Left hindlimb (tissue), 1 donor: ENCODE results near the gene ARHGAP26.
"Not testable (repeated sequence)": the region's sequence is repeated elsewhere in the genome, so short reads cannot be mapped to it uniquely, and the experiment has no call there.

Source experiments
- DNase-seq: peaks from one replicate; pipeline ENCODE4 v3.0.0-alpha.2; 2018

The ARHGAP26 gene

DNA sequence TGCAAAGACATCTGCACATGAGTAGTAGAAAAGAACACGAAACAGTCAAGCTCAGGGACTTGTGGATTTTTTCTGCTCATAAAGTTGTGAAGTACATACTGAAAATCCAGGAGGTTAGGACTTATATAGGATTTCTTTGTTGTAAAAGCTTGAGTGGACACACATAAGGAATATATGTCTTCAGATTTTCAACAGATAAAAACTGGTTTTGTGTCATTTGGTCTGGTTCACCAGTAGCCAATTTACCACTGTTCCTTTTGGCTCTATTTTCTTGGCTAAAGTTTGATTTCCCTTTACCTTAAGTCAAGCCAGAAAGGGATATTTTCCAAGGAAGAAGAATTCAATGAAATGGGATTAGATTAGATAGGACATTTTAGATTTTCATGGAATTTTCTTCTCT, 429.0 kb downstream of the ARHGAP26 start:
- DNase-seq: no peak

DNA sequence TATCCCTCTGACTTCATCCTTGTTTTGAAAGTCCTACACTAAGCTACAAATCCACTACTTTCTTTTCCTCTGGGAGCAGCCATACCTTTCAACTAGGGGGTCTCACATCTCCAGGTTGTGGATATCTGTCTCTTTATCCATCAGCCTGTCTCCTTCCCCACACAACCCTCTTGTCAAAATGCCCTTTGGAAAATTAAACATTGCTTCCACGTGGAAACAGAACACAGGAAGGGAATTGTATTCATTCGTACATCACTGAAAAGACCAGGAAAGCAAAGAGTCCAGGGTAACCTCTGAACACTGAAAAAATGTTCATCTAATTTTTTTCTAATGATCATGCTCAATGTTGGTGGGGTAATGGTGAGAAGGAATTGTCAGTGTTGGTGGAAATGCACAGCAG, 429.7 kb downstream of the ARHGAP26 start:
- no peak for DNase-seq

DNA sequence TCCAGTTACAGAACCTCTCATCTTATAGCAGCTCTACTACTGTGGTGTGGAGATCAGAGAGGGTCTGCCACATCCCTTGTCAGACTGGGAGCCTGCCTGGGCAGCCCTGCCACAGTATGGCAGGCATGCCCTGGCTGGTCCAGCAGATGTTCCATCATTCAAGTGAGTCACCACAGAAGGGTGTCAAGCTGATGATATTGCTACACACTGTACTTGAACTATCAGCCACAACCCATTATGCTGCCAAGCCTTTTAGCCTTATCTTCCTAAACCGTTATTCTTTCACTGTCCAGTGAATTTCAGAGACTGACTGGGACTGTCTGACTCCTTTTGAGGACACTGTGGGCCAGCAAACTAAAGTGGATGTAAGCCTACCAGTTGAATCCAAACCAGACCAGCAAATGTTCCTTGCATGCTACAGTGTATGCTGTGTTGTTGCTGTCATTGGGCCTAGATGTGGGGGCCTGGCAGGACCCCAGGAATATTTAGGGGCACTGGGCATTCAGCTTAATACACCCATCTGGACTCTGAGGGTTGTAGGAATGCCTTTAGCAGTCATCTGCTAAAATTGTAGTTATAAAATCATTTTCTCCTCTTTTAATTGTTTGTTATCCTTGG, 430.7 kb downstream of the ARHGAP26 start:
- no peak for DNase-seq

- DNase-seq: no peak
Measured at GRCh38 chr5:143201589-143201988, 431.4 kb downstream of the ARHGAP26 start.

- not testable (repeated sequence) for DNase-seq
Measured at GRCh38 chr5:143203301-143203956, 433.3 kb downstream of the ARHGAP26 start.

- DNase-seq: no peak
Measured at GRCh38 chr5:143204474-143205246, 434.5 kb downstream of the ARHGAP26 start.

GRCh38 chr5:143205386-143205785, 435.2 kb downstream of the ARHGAP26 start:
- no peak for DNase-seq

GRCh38 chr5:143205883-143206195, 435.7 kb downstream of the ARHGAP26 start:
- no peak for DNase-seq

DNA sequence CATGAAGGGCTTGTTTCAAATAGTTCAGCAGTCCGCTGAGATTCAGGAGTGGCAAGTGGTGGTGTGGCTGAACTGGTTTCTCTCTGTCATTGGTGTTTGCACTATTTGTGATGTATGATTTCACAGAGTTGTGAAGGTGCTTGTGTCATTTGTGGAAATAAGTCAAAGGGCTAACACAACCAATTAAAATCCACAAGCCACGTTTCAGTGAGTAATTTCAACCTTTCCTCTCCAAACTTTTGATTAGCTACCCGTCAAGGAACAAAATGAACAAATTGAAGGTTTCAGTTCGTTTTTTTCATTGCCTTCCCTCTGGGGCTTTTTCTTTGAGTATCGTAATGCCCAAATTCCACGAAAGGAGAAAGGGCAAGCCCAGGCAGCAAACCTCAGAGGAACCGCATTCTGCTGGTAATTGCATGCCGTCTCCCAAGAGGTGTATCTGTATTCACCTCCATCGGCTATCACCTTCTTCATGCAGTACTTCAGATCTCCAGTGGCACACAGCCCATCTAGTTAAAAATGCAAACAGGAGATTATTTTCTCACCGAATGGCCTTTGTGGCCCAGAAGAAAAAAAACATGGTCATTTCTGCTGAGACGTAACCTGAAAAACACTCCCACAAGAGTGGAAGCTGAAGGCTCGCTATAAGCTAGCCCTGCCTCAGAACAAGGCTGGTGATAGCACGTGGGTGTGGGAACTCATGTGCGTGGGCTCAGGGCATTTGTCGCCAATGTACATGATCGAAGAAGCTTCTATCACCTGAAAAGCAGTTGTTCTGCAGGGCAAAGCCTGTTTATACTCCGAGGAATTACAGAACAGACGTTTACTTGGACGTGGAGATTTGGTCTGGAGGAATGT, 436.2 kb downstream of the ARHGAP26 start:
- no peak for DNase-seq

DNA sequence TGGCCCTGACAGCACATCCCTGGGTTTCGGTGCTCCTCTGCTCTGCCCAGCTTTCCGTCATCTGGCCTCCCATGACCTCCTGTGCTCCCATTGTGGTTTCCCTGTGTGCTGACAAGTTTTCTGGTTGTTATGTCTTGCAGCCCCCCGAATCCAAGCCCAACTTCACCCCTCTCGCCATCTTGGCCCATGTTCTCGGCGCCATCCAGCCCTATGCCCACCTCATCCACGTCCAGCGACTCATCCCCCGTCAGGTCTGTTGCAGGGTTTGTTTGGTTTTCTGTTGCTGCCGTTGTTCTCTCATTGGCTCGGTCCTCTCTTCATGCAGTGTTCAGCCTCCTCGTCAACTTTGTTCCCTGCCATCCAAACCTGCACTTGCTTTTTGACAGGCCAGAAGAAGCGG, 436.9 kb downstream of the ARHGAP26 start:
- no peak for DNase-seq

DNA sequence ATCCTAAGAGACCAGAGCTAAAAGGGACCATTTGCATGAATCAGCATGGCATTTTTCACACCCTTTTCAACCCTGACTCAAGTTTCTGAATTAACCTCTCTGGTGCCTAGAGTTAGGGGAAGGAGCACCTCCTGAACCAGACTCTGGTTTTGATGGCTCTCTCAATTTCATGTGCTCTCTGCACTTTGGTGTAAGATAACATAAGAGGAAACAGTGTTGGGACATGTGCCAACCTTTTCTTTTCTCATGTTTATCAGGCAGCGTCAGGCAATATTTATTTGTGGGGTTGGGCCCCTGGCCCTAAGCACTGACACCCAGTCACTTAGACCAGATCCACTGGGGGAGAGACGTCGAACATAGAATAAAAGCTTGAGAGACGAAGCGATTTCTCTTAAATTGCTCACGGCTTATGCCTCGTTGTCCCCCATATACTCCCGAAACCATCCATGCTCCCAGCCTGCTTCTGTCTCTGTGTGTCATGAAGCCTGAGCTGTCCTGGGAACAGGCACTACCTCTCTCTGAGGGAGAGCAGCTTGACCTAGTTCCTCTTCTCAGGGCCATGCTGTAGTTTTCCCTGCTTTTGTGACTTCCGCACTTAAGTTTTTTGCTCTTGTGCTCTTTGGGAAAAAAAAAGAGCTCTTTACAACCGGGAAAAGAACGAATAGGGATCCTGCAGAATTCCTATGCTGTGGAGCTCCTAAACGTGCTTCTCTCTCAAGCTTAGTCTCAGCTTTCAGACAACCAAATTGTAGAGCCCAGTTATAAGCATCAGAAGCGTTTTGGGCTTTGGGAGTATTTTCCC, 437.6 kb downstream of the ARHGAP26 start:
- DNase-seq: no peak

GRCh38 chr5:143208365-143208641, 438.1 kb downstream of the ARHGAP26 start:
- no peak for DNase-seq

GRCh38 chr5:143208781-143209510, 438.8 kb downstream of the ARHGAP26 start:
- DNase-seq: no peak

- DNase-seq: no peak
Measured at GRCh38 chr5:143209881-143210395, 439.8 kb downstream of the ARHGAP26 start.

DNA sequence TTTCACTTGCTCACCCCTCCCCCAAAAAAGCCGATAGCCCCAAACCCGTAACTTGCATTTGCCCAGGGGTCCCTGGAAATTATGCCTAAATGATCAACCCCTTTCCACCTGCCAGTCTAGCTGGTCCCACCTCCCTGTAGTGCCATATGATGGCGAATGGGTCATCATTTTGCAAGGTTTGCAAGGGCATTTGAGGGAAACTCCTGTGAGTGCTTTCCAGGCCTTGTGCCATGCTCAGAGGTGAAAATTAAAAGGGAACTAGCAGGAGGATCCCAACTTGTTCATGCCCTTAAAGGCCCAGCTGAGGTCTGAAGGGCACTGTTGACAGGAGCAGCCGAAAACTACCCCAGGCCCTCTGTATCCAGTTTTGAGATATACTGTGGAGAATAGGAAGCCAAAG, 440.4 kb downstream of the ARHGAP26 start:
- DNase-seq: no peak

GRCh38 chr5:143212261-143212660, 442.1 kb downstream of the ARHGAP26 start:
- DNase-seq: no peak

- DNase-seq: no peak
Measured at GRCh38 chr5:143213231-143213850, 443.2 kb downstream of the ARHGAP26 start.

DNA sequence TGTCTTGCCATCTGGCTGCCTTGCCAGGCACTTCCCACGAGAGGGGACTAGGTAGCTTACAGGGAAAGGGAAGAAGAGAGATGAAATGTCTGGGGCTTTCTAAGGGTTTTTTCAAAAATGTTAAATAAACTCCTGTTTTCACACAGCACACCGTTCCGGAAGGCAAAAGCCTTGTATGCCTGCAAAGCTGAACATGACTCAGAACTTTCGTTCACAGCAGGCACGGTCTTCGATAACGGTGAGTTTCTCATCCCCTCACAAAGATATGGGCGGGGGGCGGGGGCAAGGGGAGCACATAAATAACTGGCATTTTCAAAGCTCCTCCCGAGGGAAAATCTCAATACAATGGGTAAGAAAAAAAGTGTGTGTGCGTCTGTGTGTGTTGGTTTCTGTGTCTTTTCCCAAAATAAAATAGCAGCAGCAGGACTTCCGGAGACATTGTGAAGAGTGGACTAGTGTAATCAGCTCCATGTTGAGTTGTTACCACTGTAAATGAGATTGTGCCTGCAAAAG, 443.7 kb downstream of the ARHGAP26 start:
- no peak for DNase-seq

DNA sequence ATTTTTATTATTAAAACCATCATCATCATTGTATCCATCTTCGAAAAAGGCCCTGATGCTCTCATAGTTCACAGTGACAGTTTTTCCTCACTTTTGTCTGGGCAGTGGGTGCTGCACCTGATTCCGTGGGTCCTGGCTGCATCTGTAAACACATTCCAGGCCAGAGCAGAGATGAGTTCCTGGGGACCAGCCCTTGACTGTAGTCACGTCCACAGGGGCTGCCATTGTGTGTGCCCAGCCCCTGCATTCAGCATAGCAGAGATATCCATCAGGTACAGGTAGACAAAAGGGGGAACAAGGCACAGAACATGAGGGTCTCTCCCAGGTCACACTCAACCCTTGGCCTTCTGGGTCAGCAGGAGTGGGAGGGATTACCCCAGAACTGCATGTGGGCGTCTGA, 444.3 kb downstream of the ARHGAP26 start:
- no peak for DNase-seq

DNA sequence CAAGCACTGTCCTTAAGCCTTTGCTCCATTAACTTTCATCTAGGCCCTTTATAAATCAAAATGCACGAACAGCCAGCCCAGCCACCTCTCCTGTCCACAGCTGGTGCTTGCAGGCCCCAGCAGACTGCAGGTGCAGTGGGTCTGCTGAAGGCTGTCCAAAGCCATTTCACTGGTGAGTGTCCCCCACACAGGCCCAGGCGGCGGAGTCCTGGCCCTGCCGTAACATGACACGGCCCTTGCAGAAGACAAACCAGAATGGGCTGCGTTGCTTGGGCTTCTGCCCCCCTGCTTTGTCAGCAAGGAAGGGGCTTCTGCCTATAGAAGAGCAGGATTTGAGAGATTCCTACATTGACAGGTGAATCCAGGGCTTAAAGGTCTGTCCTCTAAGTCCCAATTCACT, 444.7 kb downstream of the ARHGAP26 start:
- DNase-seq: no peak

- no peak for DNase-seq
Measured at GRCh38 chr5:143215690-143216089, 445.5 kb downstream of the ARHGAP26 start.
